Stimulated activated CD4-positive, alpha-beta T cell treated with anti-CD3 and anti-CD28 coated beads, TNF-alpha, amount 100 ng/mL, for 48 hours (primary cell): ENCODE results near the gene RDH8.
"Not testable (repeated sequence)": the region's sequence is repeated elsewhere in the genome, so short reads cannot be mapped to it uniquely, and the experiment has no call there.

Source experiments
- DNase-seq, 3 donors: peaks; one replicate each; pipeline ENCODE4 v3.0.0-alpha.2; 2020; ENCODE audit warnings: low read depth in 3 of 3

Gene RDH8

DNA sequence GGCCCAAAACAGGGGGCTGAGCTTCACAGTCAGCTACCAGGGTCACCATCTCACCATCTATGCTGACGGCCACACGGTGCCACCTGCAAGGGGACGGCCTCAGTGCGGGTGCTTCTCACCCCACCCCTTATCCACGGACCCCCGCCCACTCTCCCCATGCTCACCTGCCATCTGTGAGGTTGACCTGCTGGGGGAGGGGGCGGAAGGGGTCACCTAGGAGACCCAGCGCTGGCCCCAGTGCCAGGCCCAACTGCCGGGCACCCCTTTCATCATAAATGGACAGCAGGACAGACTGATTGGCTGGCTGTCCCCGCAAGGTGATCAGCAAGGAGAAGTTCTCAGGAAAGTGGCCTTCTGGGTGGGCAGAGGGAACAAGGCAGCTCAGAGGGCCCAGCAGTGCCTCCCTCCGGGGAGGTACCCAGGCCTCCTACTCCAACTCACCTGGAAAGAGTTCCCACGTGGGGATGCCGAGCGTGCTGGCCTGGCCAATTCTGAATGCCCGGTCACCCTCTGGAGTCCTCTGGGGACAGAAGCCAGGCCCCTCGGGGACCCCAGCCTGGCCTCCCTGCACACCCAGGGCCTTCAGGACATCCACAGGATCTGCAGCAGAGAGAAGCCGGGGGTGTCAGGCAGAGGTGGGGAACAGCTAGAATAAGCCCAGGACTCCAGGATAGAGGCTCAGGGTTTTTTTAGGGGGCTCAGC is 7.5 kb upstream of the RDH8 start:
- DNase-seq: no peak

DNA sequence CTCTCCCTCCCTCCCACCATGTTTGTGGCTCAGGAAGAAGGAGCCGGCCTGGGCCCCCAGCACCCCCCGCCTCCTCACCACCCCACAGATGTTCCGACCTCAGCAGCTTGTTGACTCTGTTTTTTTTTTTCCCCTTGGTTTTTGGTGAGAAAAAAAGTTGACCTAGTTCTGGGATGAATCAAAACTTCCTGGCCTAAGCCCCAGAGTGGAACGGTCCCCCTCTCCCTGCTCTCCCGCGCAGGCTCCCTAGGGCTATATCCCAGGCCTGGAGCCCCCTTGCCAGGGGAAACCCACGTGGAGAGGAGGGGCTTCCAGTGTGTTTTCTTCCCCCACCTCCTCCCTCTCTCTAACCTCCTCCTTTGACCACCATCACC is 7.0 kb upstream of the RDH8 start:
- no peak for DNase-seq

DNA sequence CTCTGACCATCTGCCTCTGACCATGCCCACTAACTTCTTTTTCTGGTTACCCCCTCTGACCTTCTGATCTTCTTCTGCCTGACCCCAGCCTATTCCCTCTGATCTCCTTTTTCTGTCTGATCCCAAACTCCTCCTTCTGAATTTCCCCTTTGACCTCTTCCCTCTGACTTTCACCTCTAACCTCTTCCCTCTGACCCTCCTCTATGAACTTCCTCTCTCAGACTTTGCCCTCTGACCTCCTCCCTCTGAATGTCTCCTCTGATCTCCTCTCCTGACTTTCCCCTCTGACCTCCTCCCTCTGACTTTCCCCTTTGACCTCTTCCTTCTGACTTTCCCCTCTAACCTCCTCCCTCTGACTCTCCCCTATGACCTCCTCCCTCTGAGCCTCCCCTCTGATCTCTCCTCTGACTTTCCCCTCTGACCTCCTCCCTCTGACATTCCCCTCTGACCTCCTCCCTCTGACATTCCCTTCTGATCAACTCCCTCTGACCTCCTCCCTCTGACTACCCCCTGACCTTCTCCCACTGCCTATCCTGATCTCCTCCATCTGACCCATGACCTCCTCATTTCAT is 6.4 kb upstream of the RDH8 start:
- DNase-seq: no peak

DNA sequence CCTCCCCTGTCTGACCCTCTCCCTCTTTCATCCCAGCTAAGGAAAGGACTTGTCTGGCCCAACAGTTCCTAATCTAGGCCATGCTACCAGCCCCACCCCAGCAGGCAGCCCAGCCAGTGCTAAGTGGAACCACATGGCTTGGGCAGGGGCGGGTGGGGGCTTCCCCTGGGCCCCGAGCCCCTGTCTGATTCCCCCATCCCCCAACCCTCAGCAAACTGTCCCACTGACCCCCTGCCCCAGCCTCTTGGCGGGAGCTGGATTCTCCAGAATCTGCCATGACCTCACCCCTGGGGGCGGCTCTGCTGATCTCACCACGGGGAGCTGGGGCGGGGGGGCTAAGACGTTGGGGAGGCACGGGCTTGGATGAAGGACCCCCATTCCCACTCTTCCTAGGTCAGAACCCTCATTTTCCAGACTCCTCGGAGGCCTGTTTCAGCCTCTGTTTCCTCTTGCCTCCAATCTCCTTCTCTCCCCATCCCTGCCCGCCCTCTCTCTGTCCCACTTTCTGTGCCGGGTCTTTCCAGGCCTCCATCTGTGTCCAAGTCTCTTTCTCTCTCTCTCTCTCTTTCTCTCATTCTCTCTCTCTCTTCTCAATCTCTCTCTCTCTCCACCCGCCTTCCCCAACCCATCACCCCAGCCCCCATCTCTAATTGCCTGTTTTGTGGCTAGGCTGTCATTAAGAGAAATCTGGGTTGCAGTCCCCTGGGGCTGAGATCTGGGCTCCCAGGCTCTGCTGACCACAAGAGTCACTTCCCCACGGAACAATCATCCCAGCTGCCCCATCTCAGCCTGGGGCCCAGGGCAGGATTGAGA is 5.7 kb upstream of the RDH8 start:
- DNase-seq: no peak

DNA sequence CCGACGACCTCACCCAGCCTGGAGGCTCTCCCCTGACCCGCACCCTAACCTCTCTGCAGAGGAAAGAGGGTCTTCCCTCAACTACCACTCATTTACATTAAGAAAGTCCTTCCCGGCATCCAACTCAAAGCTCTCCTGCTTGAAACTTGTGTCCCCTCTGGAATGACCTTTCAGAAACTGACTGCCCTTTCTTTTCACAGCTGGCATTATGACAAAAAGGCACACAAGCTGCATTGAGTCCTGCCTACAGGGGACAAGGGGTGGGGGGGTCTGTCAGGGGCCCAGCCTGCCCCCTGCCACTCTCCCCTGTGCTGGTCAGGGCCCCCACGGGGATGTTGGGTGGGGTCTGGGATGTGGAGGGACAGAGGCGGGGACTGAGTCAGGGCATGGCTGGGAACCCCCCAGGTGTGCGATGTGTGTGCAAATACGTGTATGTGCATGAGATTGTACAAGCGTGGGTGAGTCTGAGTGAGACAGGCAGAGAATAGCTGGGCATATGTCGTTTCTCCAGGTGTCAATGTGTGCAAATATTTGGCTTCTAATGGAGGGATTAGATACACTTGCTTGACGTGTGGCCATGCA is 5.0 kb upstream of the RDH8 start:
- DNase-seq: no peak

DNA sequence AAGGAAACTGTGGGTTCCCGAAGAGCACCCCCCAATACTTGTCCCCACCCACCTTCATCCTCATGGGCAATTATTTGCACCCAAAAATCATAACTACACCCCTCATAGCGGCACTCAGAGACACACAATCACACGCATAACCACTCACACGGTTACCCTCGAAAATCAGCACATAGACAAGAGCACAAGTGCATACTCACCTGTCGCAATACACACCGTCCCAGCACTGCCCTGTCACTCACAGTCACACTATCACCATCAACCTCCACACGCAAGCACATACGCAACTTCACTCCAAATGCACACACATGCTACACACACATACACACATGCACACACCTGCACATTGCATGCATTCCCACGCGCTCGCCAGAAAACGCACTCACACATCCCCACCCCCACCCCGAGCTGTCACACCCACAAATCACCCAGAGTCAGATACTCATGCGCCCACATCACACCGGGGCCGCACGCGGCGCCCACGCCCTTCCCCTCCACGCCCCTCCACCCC is 3.5 kb upstream of the RDH8 start:
- no peak for DNase-seq

DNA sequence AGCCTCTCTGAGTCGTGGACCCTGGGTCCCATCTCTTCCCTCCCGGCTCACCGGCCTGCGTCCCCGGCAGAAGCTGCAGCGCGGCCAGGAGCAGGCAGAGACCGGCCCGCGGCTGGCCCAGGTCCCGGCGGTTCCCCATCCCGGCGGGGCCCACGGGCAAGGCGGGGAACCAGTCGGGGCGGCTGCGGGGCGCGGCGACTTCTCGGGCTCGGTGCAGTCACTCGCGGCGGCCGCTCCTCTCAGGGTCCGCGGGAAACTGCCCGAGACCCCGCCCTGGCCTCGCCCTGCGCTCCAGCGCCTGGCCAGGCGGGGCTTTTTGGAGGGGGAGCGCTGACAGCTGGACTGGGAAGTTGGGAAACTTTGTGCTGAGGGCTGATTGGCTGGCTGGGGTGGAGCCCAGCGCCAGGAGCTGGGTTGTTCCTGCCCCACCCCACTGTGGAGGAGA is 3.0 kb upstream of the RDH8 start, which contains the start of gene COL5A3:
Gene COL5A3 (minus strand): TSS at position 258 of the 445 bp plus-strand sequence. CDS start 119 bp downstream, at position 139.
- DNase-seq: no peak

DNA sequence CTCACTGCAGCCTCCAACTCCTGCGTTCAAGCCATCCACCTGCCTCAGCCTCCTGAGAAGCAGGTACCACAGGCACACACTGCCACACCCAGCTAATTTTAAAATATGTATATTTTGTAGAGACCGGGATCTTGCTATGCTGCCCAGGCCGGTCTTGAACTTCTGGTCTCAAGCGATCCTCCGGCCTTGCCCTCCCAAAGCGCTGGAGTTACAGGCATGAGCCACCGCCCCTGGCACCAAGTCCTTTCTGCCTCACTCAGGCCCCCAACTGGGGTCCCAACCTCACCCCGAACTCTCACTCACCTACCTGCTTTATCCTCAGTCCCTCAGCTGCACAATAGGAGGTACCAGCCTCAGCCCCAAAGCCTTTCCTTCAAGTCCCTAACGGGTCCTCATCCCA is 2.3 kb upstream of the RDH8 start:
- no peak for DNase-seq

DNA sequence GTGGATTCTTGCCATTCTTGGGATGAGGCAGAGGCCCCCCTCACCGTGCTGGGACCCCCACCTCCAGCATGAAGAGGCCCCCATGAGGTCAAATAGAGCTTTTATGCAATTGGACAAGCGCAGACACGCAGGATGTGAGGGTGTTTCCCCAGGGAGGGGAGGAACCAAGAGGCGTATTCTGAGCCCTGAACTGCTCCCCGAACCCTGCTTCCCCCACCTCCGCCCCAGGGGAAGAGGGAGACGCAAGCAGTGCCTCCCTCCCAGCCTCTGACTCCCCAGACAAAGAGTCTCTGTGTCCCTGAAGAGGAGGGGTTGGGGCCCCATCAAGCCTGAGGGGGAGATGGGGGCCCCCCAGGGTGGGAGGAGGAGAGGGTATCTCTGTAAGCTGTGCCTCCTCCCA is 1.3 kb upstream of the RDH8 start:
- DNase-seq: no peak

DNA sequence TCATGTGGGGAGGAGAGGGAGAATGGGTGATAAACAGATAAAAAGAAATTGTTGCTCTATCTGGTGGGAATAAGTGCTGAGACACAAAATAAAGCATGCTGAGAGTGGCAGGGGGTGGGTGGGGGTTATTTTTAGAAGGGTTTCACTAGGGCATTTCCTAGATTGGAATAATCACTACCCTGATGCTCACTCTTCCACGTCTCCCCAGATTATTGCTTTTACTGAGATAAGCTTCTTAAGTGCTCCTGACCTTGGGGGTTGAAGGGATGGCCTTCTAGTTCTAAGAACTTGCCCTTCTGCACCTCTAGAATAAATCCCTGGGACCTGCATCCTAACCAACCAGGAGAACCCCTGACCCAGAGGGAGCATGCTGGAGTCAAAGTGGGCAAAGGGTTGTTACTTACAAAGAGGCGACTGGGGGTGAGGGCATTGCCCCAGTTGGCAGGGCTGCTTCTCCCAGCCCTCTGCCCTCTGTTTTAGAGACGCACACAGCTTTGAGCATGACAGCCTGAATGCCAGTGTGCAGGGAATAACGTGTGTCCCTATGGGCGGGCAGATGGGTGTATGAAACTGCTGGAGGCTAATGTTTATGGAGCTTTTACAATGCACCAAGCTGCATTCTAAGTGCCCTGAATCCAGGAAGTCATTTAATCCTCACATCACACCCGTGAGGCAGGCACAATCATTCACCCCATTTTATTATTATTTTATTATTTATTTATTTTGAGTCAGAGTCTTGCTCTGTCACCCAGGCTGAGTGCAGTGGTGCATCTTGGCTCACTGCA is 743 bp downstream of the RDH8 start:
- DNase-seq: no peak

DNA sequence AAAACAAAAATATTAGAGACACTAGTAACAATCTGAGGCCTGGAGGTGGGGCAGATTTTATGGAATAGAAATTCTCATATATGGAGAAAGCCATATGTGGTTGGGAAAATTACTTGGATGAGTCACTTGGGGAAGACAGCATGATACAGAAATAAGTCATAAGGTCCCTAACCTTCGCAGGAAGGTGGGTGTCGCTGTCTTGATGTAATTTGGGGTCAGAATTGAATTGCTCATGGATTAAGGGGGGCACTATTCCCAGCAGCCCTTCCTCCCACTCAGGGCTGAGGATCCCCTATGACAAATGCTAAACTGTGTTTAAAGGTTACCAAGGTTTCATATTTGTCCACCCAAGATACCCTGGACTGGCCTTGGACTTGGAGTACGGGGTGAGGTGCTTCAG is 5.0 kb downstream of the RDH8 start:
- DNase-seq: no peak

DNA sequence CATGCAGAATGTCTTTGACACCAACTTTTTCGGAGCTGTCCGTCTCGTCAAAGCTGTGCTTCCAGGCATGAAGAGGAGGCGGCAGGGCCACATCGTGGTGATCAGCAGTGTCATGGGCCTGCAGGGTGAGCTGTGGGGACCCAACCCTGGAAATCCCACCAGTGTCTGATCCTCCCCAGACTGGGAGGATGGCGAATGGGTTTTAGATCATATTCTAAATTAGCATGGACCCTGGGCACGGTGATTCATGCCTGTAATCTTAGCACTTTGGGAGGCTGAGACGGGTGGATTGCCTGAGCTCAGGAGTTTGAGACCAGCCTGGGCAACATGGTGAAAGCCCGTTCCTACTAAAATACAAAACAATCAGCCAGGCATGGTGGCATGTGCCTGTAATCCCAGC is 5.5 kb downstream of the RDH8 start:
- no peak for DNase-seq

DNA sequence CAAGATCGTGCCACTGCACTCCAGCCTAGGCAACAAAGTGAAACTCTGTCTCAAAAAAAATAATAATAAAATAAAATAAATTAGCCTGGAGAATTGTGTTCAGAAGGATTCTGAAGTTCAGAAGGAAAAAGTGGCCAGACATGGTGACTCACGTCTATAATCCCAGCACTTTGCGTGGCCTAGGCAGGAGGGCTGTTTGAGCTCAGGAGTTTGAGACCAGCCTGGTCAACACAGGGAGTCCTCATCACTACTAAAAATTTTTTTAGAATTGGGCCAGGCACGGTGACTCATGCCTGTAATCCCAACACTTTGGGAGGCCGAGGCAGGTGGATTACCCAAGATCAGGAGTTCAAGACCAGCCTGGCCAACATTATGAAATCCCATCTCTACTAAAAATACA is 6.0 kb downstream of the RDH8 start:
- no peak for DNase-seq

DNA sequence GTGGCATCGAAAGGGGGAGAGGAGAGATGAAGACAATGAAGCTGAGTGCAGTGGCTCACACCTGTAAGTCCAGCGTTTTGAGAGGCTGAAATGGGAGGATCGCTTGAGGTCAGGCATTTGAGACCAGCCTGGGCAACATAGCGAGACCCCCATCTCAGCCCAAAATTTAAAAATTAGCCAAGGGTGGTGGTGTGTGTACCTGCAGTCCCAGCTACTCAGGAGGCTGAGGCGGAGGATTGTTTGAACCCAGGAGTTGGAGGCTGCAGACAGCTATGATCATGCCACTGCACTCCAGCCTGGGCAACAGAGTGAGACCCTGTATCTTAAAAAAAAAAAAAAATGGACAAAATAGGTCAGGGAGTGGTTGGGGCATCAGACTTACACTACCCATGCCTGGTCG is 7.6 kb downstream of the RDH8 start:
- no peak for DNase-seq

DNA sequence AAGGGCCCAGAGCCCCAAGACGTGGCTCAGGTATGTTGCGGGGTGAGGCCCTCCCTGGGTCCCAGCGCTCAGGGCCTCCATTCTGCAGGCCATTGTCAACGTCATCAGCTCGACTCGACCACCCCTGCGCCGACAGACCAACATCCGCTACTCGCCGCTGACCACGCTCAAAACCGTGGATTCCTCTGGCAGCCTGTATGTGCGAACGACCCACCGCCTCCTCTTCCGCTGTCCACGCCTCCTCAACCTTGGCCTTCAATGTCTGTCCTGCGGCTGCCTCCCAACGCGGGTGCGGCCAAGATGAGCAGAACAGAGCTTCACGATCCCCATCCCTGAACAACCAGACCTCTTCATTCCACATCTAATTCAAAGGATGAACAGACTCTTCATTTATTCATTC is 8.2 kb downstream of the RDH8 start:
- no peak for DNase-seq

DNA sequence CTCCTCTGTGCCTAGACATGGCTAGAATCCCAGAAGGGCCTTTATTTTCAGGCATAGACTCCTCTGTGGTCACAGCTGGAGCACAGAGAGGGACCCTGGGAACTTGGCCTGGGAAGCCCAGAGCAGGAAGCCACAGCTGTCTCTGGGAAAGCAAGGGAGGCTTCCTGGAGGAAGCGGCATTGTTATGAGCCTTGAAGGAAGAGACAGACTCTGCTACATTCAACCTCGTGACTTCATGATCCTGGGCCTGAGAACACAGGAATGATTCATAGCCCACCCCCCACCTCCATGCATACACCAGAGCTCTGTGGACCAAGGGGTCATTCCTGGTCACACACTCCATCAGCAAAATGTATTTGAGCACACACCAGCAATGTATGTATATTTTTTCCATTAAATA is 8.6 kb downstream of the RDH8 start:
- no peak for DNase-seq

DNA sequence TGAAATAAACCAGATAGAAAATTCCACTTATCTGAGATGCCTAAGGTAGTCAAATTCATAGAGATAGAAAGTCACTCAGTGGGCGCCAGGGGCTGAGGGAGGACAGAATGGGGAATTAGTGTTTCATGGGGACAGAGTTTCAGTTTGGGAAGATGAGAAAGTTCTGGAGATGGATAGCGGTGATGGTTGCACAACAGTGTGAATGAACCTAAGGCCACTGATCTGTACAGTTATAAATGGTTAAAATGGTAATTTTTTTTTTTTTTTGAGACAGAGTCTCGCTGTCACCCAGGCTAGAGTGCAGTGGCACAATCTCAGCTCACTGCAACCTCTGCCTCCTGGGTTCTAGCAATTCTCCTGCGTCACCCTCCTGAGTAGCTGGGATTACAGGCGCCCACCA is 9.8 kb downstream of the RDH8 start:
- not testable (repeated sequence) for DNase-seq

DNA sequence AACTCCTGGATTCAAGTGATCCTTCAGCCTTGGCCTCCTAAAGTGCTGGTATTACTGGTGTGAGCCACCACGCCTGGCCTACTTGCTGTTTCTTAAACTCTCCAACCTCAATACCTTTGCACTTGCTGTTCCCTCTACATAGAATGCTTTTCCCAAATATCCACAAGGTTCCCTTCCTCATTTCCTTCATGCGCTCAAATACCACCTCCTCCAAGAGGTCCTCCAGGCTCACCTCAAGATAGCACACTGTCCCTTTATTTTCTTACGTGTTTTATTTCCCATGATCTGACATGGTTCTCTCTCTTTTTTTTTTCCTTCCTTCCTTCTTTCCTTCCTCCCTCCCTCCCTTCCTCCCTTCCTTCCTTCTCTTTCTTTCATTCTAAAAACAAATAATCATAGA is 13.5 kb downstream of the RDH8 start:
- DNase-seq: no peak

DNA sequence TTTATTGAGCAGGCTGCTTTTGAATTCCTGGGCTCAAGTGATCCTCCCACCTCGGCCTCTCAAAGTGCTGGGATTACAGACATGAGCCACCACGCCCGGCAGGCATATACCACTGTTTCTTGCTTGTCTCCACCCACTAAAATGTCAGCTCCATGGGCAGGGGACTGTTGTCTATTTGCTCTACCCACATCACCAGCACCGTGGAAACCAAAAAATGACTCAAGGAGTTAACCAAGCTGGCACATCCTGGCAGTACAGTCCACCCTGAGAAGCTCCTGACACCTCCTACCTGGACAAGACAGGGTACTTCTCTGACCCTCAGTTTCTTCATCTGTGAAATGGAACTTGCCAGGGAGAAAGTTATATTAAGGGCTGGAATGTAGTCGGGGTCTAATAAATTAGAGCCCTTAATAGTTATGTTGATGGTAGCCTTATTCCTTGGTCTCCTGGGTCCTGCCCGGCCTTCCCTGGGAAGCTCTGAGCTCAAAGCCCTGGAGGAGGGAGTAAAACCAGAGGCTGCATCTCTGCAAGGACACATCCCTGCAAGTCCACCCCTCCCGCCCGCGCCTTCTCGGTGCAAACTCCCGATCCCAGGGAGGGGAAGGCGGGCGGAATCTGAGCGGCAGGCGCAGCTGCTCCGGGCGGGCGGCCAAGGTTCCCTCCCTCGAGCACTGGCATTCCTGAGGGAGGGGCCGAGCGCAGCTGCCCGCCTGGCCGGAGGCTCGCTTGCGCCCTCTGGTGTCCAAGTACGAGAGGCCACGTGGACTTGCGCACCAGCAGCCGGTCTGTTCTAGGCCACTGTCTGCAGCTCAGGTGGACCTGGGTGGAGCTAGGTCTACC is 14.1 kb downstream of the RDH8 start:
- DNase-seq: peak; percentile 58 to 82 (median 74)

DNA sequence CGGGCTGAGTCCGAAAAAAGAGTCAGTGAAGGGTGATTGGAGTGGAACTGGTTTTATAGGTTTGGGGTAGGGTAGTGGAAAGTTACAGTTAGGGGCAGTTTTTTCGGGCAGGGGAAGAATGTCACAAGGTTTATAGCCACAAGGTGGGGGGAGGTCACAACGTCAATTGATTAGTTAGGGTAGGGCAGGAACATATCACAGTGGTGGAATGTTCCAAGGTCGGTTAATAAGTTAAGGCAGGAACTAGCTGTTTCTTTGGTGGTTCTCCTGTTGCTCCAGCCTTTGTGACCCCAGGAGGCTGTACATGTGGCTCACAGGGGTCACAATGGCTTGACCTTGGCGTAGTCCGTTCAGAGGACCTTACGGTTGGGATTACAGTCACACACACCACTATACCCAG is 20.3 kb downstream of the RDH8 start:
- no peak for DNase-seq

DNA sequence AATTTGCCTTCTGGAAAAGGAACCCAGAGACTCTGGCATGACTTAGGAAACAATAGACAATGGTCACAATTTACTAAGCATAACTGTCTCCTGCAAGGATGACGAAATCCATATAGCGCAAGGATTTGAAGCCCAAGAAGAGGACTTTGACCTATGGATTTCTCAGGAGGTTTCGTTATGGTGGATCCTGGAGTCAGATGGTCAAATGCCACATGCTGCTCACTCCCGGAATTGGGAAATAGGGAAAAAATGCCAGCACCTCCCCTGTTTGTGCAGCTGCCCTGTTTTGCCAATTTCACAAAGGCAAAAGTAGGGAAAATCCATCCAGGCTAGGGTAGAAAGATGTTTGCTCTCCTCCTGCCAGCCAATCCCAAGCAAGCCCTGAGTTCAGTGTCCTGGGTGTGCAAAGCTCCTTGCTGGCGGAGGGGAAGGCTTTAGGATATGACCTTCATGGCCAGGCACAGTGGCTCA is 23.4 kb downstream of the RDH8 start:
- no peak for DNase-seq
